T-helper 2 cell treated with Interferon-gamma antibody and Interleukin-4, amounts not matched to agents 5 μg/mL and 100 μg/mL, for 36 hours (primary cell): ENCODE measurements around the gene SERPINA10.
"Not testable (repeated sequence)": the region's sequence is repeated elsewhere in the genome, so short reads cannot be mapped to it uniquely, and the experiment has no call there.

Source experiments
- DNase-seq: peaks from one replicate; pipeline ENCODE4 v3.0.0; 2021; ENCODE audit warnings: low spot score
- H3K27ac Mint-ChIP-seq: one replicate; pipeline ENCODE4 v1.8.0; 2021; ENCODE audit warnings: mild to moderate bottlenecking, mixed read lengths
- H3K27me3 Mint-ChIP-seq: one replicate; pipeline ENCODE4 v1.8.0; 2021; ENCODE audit warnings: low read depth, mixed read lengths
- H3K36me3 Mint-ChIP-seq: one replicate; pipeline ENCODE4 v1.8.0; 2021; ENCODE audit warnings: low read depth, mixed read lengths
- H3K4me1 Mint-ChIP-seq: one replicate; pipeline ENCODE4 v1.8.0; 2021; ENCODE audit warnings: low read depth, mixed read lengths
- H3K4me3 Mint-ChIP-seq: one replicate; pipeline ENCODE4 v1.8.0; 2022; ENCODE audit warnings: mild to moderate bottlenecking, moderate library complexity, mixed read lengths
- H3K9me3 Mint-ChIP-seq: one replicate; pipeline ENCODE4 v1.8.0; 2021; ENCODE audit warnings: mixed read lengths

SERPINA10 gene

GRCh38 chr14:94305620-94306019 is 12.6 kb upstream of the SERPINA10 start:
- no peaks in the 10 kb centered on the region for H3K4me1 Mint-ChIP-seq
- H3K27ac Mint-ChIP-seq, result no peak overlapping the region
- H3K27me3 Mint-ChIP-seq, result no peaks in the 10 kb centered on the region
- peaks cover 10% of the 10 kb centered on the region for H3K9me3 Mint-ChIP-seq
- DNase-seq, result no peak
- no peak overlapping the region for H3K4me3 Mint-ChIP-seq
- H3K36me3 Mint-ChIP-seq, result no peaks in the 10 kb centered on the region

DNA sequence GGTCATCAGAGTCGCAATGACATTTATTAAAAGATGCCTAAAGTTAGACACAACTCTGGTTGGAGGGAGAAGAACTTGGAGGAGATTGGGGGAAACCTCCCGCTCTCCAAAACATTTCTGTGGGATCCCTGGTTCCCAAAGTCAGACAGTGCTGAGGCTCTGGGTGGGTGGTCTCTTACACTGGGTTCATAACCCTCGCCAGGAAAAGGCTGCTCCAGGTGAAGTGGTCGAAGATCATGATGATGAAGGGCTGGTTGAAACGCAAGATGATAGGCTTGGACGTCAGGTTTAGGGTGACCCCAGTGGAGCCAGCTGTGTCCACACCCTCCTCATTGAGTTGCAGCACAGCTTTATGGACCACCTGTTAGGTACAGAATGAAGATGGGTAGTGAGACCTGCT is 11.2 kb upstream of the SERPINA10 start:
- Mint-ChIP-seq H3K4me3 (no peak overlapping the region), H3K36me3 (no peaks in the 10 kb centered on the region), H3K27me3 (no peaks in the 10 kb centered on the region), H3K27ac (no peak overlapping the region), H3K4me1 (no peaks in the 10 kb centered on the region), H3K9me3 (peaks cover 14% of the 10 kb centered on the region)
- DNase-seq, result no peak

GRCh38 chr14:94303111-94303510 is 10.0 kb upstream of the SERPINA10 start:
- no peaks in the 10 kb centered on the region for H3K27me3 Mint-ChIP-seq
- H3K36me3 Mint-ChIP-seq, result no peaks in the 10 kb centered on the region
- H3K4me1 Mint-ChIP-seq, result no peaks in the 10 kb centered on the region
- H3K27ac Mint-ChIP-seq, result no peak overlapping the region
- H3K9me3 Mint-ChIP-seq, result peaks cover 9% of the 10 kb centered on the region
- H3K4me3 Mint-ChIP-seq, result no peak overlapping the region
- no peak for DNase-seq

GRCh38 chr14:94298130-94298529 is 5.1 kb upstream of the SERPINA10 start:
- Mint-ChIP-seq H3K27me3 (no peaks in the 10 kb centered on the region), H3K27ac (no peak overlapping the region), H3K9me3 (peaks cover 4% of the 10 kb centered on the region), H3K36me3 (no peaks in the 10 kb centered on the region), H3K4me1 (no peaks in the 10 kb centered on the region), H3K4me3 (no peak overlapping the region)
- no peak for DNase-seq

DNA sequence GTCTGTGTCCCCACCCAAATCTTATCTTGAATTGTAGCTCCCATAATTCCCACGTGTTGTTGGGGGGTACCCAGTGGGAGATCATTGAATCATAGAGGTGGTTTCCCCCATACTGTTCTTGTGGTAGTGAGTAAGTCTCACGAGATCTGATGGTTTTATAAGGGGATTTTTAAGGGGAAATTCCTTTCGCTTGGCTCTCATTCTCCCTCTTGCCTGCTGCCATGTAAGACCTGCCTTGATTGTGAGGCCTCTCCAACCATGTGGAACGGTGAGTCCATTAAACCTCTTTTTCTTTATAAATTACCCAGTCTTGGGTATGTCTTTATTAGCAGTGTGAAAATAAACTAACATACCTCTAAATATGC is 3.1 kb upstream of the SERPINA10 start:
- not testable (repeated sequence) for H3K4me3 Mint-ChIP-seq, H3K36me3 Mint-ChIP-seq, H3K9me3 Mint-ChIP-seq, H3K4me1 Mint-ChIP-seq, H3K27me3 Mint-ChIP-seq, DNase-seq, H3K27ac Mint-ChIP-seq

GRCh38 chr14:94295360-94296180 is 2.5 kb upstream of the SERPINA10 start:
- Mint-ChIP-seq H3K4me3 (no peak overlapping the region), H3K27me3 (no peaks in the 10 kb centered on the region), H3K36me3 (no peaks in the 10 kb centered on the region), H3K27ac (no peak overlapping the region), H3K9me3 (peaks cover 4% of the 10 kb centered on the region), H3K4me1 (no peaks in the 10 kb centered on the region)
- DNase-seq, result no peak

DNA sequence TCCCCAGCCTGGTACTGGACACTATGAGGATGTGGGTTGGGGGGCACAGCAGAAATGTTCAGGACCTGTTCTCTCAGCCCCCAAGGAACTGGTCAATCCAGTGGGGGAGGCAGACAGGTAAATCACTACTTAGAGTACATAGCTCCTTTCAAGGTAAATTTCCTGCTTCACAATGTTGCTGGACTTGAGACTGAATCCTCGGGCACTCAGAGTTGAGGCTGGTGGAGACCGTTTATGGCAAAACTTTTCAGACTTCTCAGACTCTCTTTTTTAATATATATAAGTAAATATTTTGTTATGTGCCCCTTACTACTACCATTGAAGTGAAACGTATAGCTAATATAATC is 483 bp upstream of the SERPINA10 start:
- Mint-ChIP-seq H3K36me3 (no peaks in the 10 kb centered on the region), H3K27me3 (no peaks in the 10 kb centered on the region), H3K4me3 (no peak overlapping the region), H3K9me3 (no peaks in the 10 kb centered on the region), H3K27ac (no peak overlapping the region), H3K4me1 (no peaks in the 10 kb centered on the region)
- DNase-seq, result no peak

GRCh38 chr14:94292526-94292871 is 569 bp downstream of the SERPINA10 start:
- no peaks in the 10 kb centered on the region for H3K27me3 Mint-ChIP-seq
- H3K4me3 Mint-ChIP-seq, result no peak overlapping the region
- no peaks in the 10 kb centered on the region for H3K9me3 Mint-ChIP-seq
- peaks cover 4% of the 10 kb centered on the region for H3K4me1 Mint-ChIP-seq
- DNase-seq, result no peak
- H3K36me3 Mint-ChIP-seq, result no peaks in the 10 kb centered on the region
- H3K27ac Mint-ChIP-seq, result no peak overlapping the region

DNA sequence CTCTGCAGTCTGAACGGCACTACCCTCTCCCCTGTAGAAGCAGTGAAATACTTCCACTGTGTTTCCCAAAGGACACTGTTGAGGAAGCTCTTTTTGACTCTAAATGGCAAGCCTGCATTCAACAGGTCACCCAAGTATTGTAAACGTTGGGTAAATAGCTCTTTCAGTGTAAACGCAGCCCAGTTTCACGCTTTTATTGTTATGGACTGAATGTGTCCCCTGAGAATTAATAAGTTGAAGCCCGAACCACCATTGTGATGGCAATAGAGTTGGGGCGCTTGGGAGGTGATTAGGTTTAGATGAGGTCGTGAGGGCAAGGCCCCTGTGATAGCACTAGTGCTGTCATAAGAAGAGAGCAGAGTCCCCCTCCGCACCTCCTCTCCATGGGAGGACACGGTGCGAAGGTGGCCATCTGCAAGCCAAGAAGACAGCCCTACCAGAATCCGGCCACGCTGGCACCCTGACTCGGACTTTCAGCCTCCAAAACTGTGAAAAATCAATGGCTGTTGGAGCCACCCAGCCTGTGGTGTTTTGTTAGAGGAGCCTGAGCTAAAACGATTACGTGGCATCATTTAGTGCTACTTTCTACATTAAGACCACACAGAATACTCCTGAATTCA is 1.1 kb downstream of the SERPINA10 start:
- Mint-ChIP-seq H3K27me3 (no peaks in the 10 kb centered on the region), H3K27ac (no peak overlapping the region), H3K4me1 (peaks cover 8% of the 10 kb centered on the region), H3K9me3 (no peaks in the 10 kb centered on the region), H3K4me3 (no peak overlapping the region), H3K36me3 (no peaks in the 10 kb centered on the region)
- DNase-seq, result no peak

DNA sequence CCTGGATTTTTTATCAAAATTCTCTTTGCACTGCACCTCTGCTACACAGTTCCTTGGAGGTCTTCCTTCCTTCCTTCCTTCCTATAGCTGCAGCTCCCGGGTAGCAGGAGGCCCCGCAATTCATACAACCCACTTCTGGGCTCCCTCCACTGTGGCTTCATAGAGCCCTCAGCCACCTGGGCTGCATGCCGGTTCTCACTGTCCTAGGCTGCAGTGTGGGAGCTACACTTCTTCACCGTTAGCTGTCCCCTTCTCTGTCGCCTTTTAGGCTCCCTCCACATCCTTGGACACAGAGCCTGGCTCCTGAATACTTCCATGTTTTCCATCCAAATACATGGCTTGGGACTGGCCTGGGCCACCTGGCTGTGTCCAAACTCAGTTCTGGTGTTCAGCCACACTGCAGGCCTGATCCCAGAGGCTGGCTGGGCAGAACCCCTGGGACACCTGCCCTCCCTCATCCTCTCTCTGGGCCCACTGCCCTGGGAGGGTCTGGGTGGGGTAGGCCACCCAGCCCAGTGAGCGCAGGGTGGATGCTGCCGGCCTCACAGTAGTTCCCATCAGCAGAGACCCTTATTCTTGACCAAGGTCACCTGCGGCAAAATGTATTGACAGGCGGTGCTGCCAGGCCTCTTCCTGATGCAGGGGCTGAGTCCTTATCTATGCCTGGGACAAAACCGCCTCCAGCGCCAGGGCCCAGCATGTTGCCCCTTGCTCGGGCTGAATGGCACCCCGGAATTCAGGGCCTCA is 1.7 kb downstream of the SERPINA10 start:
- no peak for DNase-seq
- Mint-ChIP-seq H3K4me1 (peaks cover 8% of the 10 kb centered on the region), H3K4me3 (no peak overlapping the region), H3K36me3 (no peaks in the 10 kb centered on the region), H3K9me3 (no peaks in the 10 kb centered on the region), H3K27me3 (no peaks in the 10 kb centered on the region), H3K27ac (no peak overlapping the region)

- Mint-ChIP-seq H3K9me3 (no peaks in the 10 kb centered on the region), H3K4me3 (no peak overlapping the region), H3K36me3 (no peaks in the 10 kb centered on the region), H3K27me3 (no peaks in the 10 kb centered on the region), H3K27ac (no peak overlapping the region), H3K4me1 (peaks cover 8% of the 10 kb centered on the region)
- no peak for DNase-seq
These were observed 2.9 kb downstream of the SERPINA10 start for GRCh38 chr14:94290197-94290596.

DNA sequence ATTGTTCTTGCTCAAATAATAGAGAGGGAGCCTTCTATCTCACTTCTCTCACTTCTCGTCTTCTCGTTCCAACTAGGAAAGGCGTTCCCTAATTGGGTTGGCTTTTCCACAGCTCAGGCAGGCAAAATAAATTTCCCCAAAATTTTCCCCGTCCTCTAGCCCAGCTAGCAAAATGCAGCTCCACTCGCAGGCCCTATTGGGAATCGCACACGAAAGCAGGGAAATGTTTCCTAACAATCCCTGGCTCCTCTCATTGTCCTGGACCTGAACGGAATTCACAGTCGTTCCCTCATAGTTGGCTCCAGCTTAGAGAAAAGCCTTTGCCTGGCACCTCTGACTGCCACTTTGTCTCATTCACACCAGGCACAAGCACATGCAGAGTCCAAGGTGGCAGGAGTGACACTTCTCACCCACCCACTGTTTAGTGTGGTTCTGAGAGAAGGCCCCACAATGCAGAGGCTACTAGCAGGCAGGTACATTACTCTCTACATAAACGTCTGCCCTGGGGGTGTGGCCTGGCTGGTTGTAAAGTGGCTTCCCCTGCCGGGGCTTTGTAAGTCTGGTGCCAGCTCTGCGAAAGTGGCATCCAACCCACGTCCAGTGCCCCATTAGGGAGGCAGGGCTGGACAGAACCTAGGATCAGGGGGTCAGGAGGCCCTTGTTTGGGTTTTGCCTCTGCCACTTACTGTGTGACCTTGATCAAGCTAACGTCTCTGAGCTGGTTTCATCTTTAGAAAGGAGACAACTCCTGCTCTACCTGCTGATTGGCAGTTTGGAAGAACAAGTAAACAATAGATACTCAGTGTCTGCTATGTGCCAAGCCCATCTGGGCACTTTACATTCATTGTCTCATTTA is 4.2 kb downstream of the SERPINA10 start:
- H3K36me3 Mint-ChIP-seq, result no peaks in the 10 kb centered on the region

GRCh38 chr14:94285158-94285557 is 7.9 kb downstream of the SERPINA10 start:
- peaks cover 8% of the 10 kb centered on the region for H3K4me1 Mint-ChIP-seq
- DNase-seq, result no peak
- no peaks in the 10 kb centered on the region for H3K36me3 Mint-ChIP-seq
- H3K27ac Mint-ChIP-seq, result no peak overlapping the region
- no peaks in the 10 kb centered on the region for H3K27me3 Mint-ChIP-seq
- no peak overlapping the region for H3K4me3 Mint-ChIP-seq
- no peaks in the 10 kb centered on the region for H3K9me3 Mint-ChIP-seq

More for the DNA sequence above, 4.2 kb downstream of the SERPINA10 start:
- H3K4me3 Mint-ChIP-seq, result no peak overlapping the region
- no peak overlapping the region for H3K27ac Mint-ChIP-seq
- DNase-seq, result no peak
- H3K27me3 Mint-ChIP-seq, result no peaks in the 10 kb centered on the region
- H3K4me1 Mint-ChIP-seq, result peaks cover 8% of the 10 kb centered on the region
- no peaks in the 10 kb centered on the region for H3K9me3 Mint-ChIP-seq

- H3K4me3 Mint-ChIP-seq, result no peak overlapping the region
- no peak for DNase-seq
- H3K9me3 Mint-ChIP-seq, result no peaks in the 10 kb centered on the region
- H3K4me1 Mint-ChIP-seq, result peaks cover 8% of the 10 kb centered on the region
- H3K27me3 Mint-ChIP-seq, result no peaks in the 10 kb centered on the region
- H3K36me3 Mint-ChIP-seq, result no peaks in the 10 kb centered on the region
- H3K27ac Mint-ChIP-seq, result no peak overlapping the region
These were observed 8.8 kb downstream of the SERPINA10 start for GRCh38 chr14:94284221-94284620.
